ENCODE data around the gene U2SURP.

DNA sequence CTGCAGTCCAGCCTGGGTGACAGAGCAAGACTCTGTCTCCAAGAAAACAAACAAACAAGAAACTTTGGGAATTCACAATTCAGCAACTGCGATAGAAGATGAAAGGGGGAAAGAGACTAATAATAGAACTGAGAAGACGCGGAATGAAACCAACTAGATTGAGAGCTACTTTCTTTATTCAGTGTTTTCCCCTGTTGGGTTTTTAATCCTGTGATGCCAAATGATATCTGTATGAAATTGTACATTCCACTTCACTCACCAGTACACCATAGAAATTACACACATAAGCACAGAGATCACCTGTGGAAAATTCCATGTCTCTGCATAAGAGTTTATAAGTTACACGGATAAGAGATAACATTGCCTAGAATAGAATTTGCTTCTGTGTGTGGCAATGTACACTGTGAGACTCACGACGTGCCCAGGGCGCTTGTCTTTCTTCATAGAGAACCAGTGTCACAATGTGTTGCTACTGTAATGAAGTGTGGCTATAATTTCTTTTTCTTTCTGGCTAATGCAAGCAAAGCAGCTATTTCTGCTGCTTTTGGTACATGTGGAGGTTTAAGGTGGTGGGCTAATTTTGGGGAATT, 100.5 kb downstream of the U2SURP start:
- TF ChIP-seq GATA3 (IDR thresholded peaks at IDR 0.05; ENCODE audit: low read depth, low read length) (no peak), GATA2 (IDR thresholded peaks at IDR 0.05; ENCODE audit: low read depth, low read length) (no peak)
